Measurements from ENCODE around the gene EQTN.
A peak's percentile ranks its signal among the peaks of the same experiment; 100 is the strongest.

The EQTN gene

GRCh38 chr9:27297050-27297449, at the start of gene EQTN:
Gene EQTN, minus strand, starts transcription at chr9:27297150. Its CDS starts 95 bp downstream, at chr9:27297055.
- DNase-seq, result no peak

- DNase-seq, result no peak
These were observed 47.8 kb upstream of the EQTN start for GRCh38 chr9:27344776-27345175.

- no peak for DNase-seq
These were observed 44.8 kb upstream of the EQTN start for GRCh38 chr9:27341545-27342294.

GRCh38 chr9:27340961-27341511, 44.1 kb upstream of the EQTN start:
- DNase-seq, result peak; percentile 14

- DNase-seq, result no peak
These were observed 43.3 kb upstream of the EQTN start for GRCh38 chr9:27340285-27340674.

GRCh38 chr9:27339661-27340284, 42.8 kb upstream of the EQTN start:
- no peak for DNase-seq

GRCh38 chr9:27338527-27338903, 41.6 kb upstream of the EQTN start:
- no peak for DNase-seq

GRCh38 chr9:27337833-27338526, 41.0 kb upstream of the EQTN start:
- DNase-seq, result no peak

GRCh38 chr9:27337236-27337635, 40.3 kb upstream of the EQTN start:
- no peak for DNase-seq

- no peak for DNase-seq
These were observed 39.9 kb upstream of the EQTN start for GRCh38 chr9:27336829-27337228.

GRCh38 chr9:27336126-27336525, 39.2 kb upstream of the EQTN start:
- DNase-seq, result no peak

- DNase-seq, result no peak
These were observed 38.1 kb upstream of the EQTN start for GRCh38 chr9:27335075-27335474.

- DNase-seq, result peak; percentile 72
These were observed 36.5 kb upstream of the EQTN start for GRCh38 chr9:27333241-27334052.

- no peak for DNase-seq
These were observed 34.4 kb upstream of the EQTN start for GRCh38 chr9:27331393-27331792.

- no peak for DNase-seq
These were observed 32.3 kb upstream of the EQTN start for GRCh38 chr9:27329291-27329690.

GRCh38 chr9:27328483-27328882, 31.5 kb upstream of the EQTN start:
- no peak for DNase-seq

GRCh38 chr9:27311184-27311583, 14.2 kb upstream of the EQTN start:
- no peak for DNase-seq

GRCh38 chr9:27310582-27310981, 13.6 kb upstream of the EQTN start:
- DNase-seq, result no peak

- DNase-seq, result no peak
These were observed 11.9 kb upstream of the EQTN start for GRCh38 chr9:27308691-27309390.

GRCh38 chr9:27304521-27304920, 7.6 kb upstream of the EQTN start:
- no peak for DNase-seq

GRCh38 chr9:27303219-27303618, 6.3 kb upstream of the EQTN start:
- DNase-seq, result no peak

- DNase-seq, result no peak
These were observed 3.0 kb downstream of the EQTN start for GRCh38 chr9:27293996-27294395.

All from fibroblast of skin of right biceps (primary cell).